HEK293 (cell line): ENCODE results near the gene ULBP1.
"Not testable (repeated sequence)": the region's sequence is repeated elsewhere in the genome, so short reads cannot be mapped to it uniquely, and the experiment has no call there.

Source experiments
- CTCF ChIA-PET: fragments of 350-600 bp; formaldehyde crosslinking; extraction: SDS; loops from one replicate; lab custom pipeline; 2021; ENCODE audit warnings: antibody characterized with exemption; lab: Yijun Ruan, JAX
- POLR2A ChIA-PET: fragments of 300-600 bp; formaldehyde crosslinking; extraction: SDS; loops from one replicate; lab custom pipeline; 2020; ENCODE audit warnings: antibody characterized with exemption, inconsistent platforms; lab: Yijun Ruan, JAX
- H3K27ac ChIP-seq: fragments of 200-500 bp; sonication (Bioruptor generic); 2 replicates; pipeline ENCODE4 v1.5.1; 2014; ENCODE audit warnings: low read depth, low read length, control low read depth, inconsistent platforms; ENCODE audit errors: extremely low read depth
- H3K36me3 ChIP-seq, 2 experiments: fragments of 200-500 bp in 1 of 2; sonication (Bioruptor generic) in 1 of 2; 1 replicate in 1 of 2; 2 replicates in 1 of 2; pipeline ENCODE4 v1.5.1; 2014 to 2017; ENCODE audit warnings: inconsistent platforms in 2 of 2, low read length in 2 of 2; ENCODE audit not compliant: control insufficient read depth in 2 of 2, insufficient read depth in 1 of 2
- H3K4me1 ChIP-seq: fragments of 200-500 bp; sonication (Bioruptor generic); 2 replicates; pipeline ENCODE4 v1.5.1; 2014; ENCODE audit warnings: mild to moderate bottlenecking, low read length, inconsistent platforms; ENCODE audit not compliant: control insufficient read depth, insufficient read depth
- H3K4me3 ChIP-seq: 2 replicates; pipeline ENCODE4 v1.5.1; 2011; ENCODE audit warnings: low read depth, mild to moderate bottlenecking, control low read depth, low read length, moderate library complexity
- H3K9me3 ChIP-seq: fragments of 200-500 bp; sonication (Bioruptor generic); 2 replicates; pipeline ENCODE4 v1.5.1; 2014; ENCODE audit warnings: low read depth, low read length, inconsistent platforms; ENCODE audit not compliant: control insufficient read depth, insufficient read depth
- EGR2 ChIP-seq: fragments of 450-650 bp; formaldehyde crosslinking; IDR thresholded peaks from 2 replicates; pipeline ENCODE4 v1.5.1; 2016; ENCODE audit warnings: low read depth, missing biosample characterization, missing genetic modification characterization
- KLF9 ChIP-seq: fragments of 450-650 bp; formaldehyde crosslinking; IDR thresholded peaks from 2 replicates; pipeline ENCODE4 v1.5.1; 2016; ENCODE audit warnings: missing biosample characterization, missing genetic modification characterization, low read depth
- ZBTB8A ChIP-seq: fragments of 450-650 bp; formaldehyde crosslinking; IDR thresholded peaks from 2 replicates; pipeline ENCODE4 v1.5.1; 2016; ENCODE audit warnings: missing biosample characterization, missing genetic modification characterization
- ZFHX2 ChIP-seq: fragments of 450-650 bp; formaldehyde crosslinking; conservative IDR thresholded peaks from 2 replicates; pipeline ENCODE4 v1.5.1; 2016; ENCODE audit warnings: missing biosample characterization, missing genetic modification characterization
- ZFP69B ChIP-seq: fragments of 450-650 bp; formaldehyde crosslinking; IDR thresholded peaks from 2 replicates; pipeline ENCODE4 v1.5.1; 2016; ENCODE audit warnings: missing biosample characterization, missing genetic modification characterization
- ZNF274 ChIP-seq, 2 experiments: fragments of 200-500 bp in 1 of 2; fragments of 450-650 bp in 1 of 2; sonication (Bioruptor generic) in 1 of 2; formaldehyde crosslinking in 1 of 2; IDR thresholded peaks; 2 replicates each; pipeline versions ENCODE4 v1.5.1 to v1.6.1; 2014 to 2016; ENCODE audit warnings: borderline replicate concordance in 1 of 2, inconsistent platforms in 1 of 2, low read length in 1 of 2, missing biosample characterization in 1 of 2, missing genetic modification characterization in 1 of 2
- ZNF48 ChIP-seq: fragments of 450-650 bp; formaldehyde crosslinking; IDR thresholded peaks from 2 replicates; pipeline ENCODE4 v1.5.1; 2016; ENCODE audit warnings: missing biosample characterization, missing genetic modification characterization
- ZNF548 ChIP-seq: fragments of 450-650 bp; formaldehyde crosslinking; IDR thresholded peaks from 2 replicates; pipeline ENCODE4 v1.5.1; 2016; ENCODE audit warnings: missing biosample characterization, missing genetic modification characterization
- ZNF670 ChIP-seq: fragments of 450-650 bp; formaldehyde crosslinking; IDR thresholded peaks from 2 replicates; pipeline ENCODE4 v1.5.1; 2016; ENCODE audit warnings: missing biosample characterization, missing genetic modification characterization, low read depth
- ZNF776 ChIP-seq: fragments of 450-650 bp; formaldehyde crosslinking; IDR thresholded peaks from 2 replicates; pipeline ENCODE4 v1.5.0; 2017; ENCODE audit warnings: missing biosample characterization, missing genetic modification characterization, borderline replicate concordance
- ZNF843 ChIP-seq: fragments of 450-650 bp; formaldehyde crosslinking; IDR thresholded peaks from 2 replicates; pipeline ENCODE4 v1.5.1; 2016; ENCODE audit warnings: missing biosample characterization, missing genetic modification characterization
- TF ChIP-seq, protein P1 (sequence below): fragments of 450-650 bp; formaldehyde crosslinking; IDR thresholded peaks from 2 replicates; pipeline ENCODE4 v1.5.1; 2016; ENCODE audit warnings: missing biosample characterization, missing genetic modification characterization
- TF ChIP-seq, protein P2 (sequence below): fragments of 450-650 bp; IDR thresholded peaks from 2 replicates; pipeline ENCODE4 v1.5.1; 2018; ENCODE audit warnings: missing biosample characterization, mild to moderate bottlenecking, missing genetic modification characterization

ULBP1 gene

DNA sequence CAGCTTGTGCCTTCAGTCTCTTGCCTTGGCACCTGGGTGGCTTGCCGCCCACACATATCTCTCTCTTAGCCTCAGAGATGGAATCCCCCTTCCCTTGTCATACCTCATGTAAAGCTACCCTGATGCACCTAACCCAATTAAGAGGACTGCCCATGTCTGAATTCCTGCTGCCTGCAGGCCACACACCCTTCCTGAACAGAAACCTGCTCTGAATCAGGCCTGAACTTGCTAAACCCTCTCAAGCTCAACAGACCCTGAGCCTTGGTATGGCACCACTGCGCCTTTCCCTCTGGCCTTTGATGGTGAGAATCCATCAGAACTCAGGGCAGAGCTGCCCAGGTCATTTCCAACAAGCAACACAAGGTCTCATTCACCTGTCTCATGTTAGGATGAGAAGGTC is 46.1 kb upstream of the ULBP1 start:
- TF ChIP-seq, protein P1, sequence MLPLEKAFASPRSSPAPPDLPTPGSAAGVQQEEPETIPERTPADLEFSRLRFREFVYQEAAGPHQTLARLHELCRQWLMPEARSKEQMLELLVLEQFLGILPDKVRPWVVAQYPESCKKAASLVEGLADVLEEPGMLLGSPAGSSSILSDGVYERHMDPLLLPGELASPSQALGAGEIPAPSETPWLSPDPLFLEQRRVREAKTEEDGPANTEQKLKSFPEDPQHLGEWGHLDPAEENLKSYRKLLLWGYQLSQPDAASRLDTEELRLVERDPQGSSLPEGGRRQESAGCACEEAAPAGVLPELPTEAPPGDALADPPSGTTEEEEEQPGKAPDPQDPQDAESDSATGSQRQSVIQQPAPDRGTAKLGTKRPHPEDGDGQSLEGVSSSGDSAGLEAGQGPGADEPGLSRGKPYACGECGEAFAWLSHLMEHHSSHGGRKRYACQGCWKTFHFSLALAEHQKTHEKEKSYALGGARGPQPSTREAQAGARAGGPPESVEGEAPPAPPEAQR (tag by site-specific recombination): no peak
- TF ChIP-seq ZNF776: no peak
- TF ChIP-seq ZNF48 (tag by site-specific recombination): no peak
- Histone ChIP-seq H3K27ac (no peak overlapping the region), H3K9me3 (no peaks in the 10 kb centered on the region), H3K36me3 (no peaks in the 10 kb centered on the region), H3K4me3 (no peak overlapping the region), H3K4me1 (no peaks in the 10 kb centered on the region)
- ChIA-PET POLR2A (no interaction called here), CTCF (interaction anchor here (0.7 to 1.4 kb wide), 3 partner anchors 52 to 83 kb away, joined by 3 to 5 read pairs (median 3); no protein-coding TSS in a partner anchor)

DNA sequence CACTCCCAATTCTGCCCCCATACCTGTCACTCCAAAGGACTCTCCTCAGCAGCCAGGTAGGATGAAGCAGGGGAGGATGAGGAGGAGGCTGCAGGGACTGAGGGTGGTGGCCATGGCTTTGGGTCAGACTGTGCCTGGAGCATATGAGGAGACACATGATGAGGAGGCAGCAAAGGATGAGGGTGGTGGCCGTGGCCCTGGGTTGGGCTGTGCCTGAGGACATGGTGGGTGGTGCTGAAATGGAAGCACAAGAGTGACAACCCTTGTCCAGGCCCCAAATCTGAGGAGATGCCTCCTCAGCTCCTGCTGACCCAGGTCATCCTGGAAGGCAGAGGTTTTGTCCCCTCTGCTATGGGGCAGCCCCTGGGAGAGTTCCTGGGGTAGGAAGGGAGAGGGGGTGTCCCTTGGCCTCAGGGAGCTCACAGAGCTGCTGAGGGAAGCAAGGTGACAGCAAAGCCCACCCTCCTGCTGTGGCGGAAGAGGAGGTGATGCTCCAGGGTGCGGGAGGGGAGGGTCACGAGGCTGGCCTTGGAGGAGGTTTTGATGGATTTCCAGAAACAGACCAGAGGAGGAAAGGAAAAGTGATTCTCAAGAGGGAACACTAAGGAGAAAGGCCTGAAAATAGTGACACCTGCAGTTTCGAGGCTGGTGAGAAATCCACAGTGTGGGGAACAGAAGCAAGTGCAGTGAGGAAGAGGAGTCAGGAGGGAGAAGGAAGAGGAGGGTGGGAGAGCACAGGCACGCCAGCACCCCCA is 45.4 kb upstream of the ULBP1 start:
- H3K9me3 ChIP-seq: no peaks in the 10 kb centered on the region
- no peaks in the 10 kb centered on the region for H3K4me1 ChIP-seq
- no peak for TF ChIP-seq ZNF843 (tag by site-specific recombination)
- no peak for TF ChIP-seq ZNF670 (tag by site-specific recombination)
- no peak for TF ChIP-seq ZNF548 (tag by site-specific recombination)
- peak; percentile 29; the same call in 1 of the 2 replicates for TF ChIP-seq ZFHX2 (tag by site-specific recombination)
- TF ChIP-seq, protein P2, sequence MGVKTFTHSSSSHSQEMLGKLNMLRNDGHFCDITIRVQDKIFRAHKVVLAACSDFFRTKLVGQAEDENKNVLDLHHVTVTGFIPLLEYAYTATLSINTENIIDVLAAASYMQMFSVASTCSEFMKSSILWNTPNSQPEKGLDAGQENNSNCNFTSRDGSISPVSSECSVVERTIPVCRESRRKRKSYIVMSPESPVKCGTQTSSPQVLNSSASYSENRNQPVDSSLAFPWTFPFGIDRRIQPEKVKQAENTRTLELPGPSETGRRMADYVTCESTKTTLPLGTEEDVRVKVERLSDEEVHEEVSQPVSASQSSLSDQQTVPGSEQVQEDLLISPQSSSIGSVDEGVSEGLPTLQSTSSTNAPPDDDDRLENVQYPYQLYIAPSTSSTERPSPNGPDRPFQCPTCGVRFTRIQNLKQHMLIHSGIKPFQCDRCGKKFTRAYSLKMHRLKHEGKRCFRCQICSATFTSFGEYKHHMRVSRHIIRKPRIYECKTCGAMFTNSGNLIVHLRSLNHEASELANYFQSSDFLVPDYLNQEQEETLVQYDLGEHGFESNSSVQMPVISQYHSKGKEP: no peak
- TF ChIP-seq EGR2: no peak; the same call in 1 of the 2 replicates
- no peak for TF ChIP-seq ZNF274 (IDR thresholded peaks at IDR 0.05; ENCODE audit: low read length)
- TF ChIP-seq ZNF274 (tag by site-specific recombination; IDR thresholded peaks at IDR 0.05; ENCODE audit: borderline replicate concordance): no peak
- no peak overlapping the region for H3K4me3 ChIP-seq
- H3K27ac ChIP-seq: no peak overlapping the region
- H3K36me3 ChIP-seq: no peaks in the 10 kb centered on the region
- CTCF ChIA-PET: interaction anchor here (1.0 kb wide), 1 partner anchor 53 kb away, joined by 3 read pairs; no protein-coding TSS in a partner anchor
- POLR2A ChIA-PET: no interaction called here

DNA sequence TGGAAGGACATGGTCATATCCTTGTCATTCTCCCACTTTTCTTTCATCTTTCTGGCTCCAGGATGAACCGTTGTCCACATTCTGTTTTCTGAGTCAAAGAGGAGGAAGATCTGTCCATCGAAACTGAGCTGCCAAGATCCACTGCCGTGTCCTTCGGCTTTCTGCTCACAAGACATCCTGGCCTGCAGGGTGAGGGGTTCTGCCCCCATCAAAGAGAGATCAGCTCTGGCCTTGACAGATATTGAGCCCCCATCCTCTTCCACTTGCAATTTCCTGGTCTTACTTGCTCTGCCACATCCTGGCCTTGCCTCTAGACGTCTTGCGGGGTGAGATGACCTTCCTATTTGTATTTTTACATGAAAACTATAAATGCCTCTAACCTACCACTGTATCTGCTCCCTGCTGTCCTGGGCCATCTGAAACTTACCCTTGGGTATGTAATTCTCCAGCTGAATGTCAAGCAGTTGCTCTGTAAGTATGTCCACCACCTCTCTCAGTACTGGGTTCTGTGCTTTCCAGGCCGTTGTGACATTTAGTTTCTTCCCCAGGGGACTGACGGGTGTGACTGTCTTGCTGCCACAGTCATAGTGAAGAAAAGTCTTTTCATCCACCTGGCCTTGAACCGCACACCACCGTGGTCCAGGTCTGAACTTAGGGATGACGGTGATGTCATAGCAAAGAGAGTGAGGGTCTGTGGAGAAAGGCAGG is 44.5 kb upstream of the ULBP1 start:
- H3K4me1 ChIP-seq, H3K36me3 ChIP-seq, CTCF ChIA-PET, POLR2A ChIA-PET, H3K9me3 ChIP-seq, H3K4me3 ChIP-seq, H3K27ac ChIP-seq: not testable (repeated sequence)

DNA sequence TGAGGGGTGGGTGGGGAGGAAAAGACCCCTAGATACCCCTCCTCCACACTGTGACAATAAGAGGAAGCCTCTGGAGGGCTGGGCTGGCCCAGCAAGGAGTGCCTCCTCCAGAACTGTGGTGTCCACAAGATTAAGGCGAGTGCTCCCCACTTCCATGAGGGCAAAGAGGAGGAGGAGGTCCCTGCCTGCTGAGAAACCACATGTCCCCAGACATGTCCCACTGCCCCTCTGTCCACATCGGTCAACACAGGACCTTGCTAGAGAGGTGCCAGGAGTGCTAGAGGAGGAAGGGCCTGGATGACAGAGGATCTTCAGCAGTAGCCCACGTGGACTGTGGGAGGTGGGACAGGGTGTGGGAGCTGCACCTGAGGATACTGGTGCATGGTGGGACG is 43.9 kb upstream of the ULBP1 start:
- H3K36me3 ChIP-seq: no peaks in the 10 kb centered on the region
- H3K9me3 ChIP-seq: no peaks in the 10 kb centered on the region
- ChIA-PET POLR2A (no interaction called here), CTCF (interaction anchor here (0.7 kb wide), 1 partner anchor 354 kb away, joined by 4 read pairs; no protein-coding TSS in a partner anchor)
- H3K4me1 ChIP-seq: no peaks in the 10 kb centered on the region
- no peak for TF ChIP-seq ZFP69B (tag by site-specific recombination)
- no peak for TF ChIP-seq KLF9 (tag by site-specific recombination)
- TF ChIP-seq ZBTB8A: no peak
- no peak overlapping the region for H3K27ac ChIP-seq
- H3K4me3 ChIP-seq: no peak overlapping the region
